Hypothalamus (tissue), 51 donors: ENCODE data around the gene IL7R.
"Not testable (repeated sequence)": the region's sequence is repeated elsewhere in the genome, so short reads cannot be mapped to it uniquely, and the experiment has no call there.

ENCODE experiments used
- DNase-seq, 51 donors: peaks; one replicate each; lab custom pipeline; 2025; lab: John Stamatoyannopoulos, UW

The IL7R gene

GRCh38 chr5:35869685-35870277, 13.1 kb downstream of the IL7R start:
- DNase-seq = no peak

DNA sequence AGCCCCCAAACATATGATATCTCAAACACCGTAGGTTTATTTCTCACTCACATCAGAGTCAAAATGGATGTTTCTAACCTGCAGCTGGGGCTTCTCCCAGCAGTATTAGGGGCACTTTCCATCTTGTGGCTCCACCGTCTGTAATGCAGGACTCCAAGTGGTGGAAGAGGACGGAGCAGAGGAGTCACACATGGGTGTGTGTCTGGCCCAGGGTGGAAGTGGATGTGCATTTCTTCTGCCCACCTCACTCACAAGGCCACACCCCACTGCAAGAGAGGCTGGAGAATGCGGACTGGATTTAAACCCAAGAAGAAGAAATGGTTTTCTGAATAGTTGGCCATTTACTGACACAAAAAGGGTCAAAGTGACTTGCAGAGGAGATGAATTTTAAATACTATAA, 13.9 kb downstream of the IL7R start:
- DNase-seq = no peak

GRCh38 chr5:35876454-35876853, 19.8 kb downstream of the IL7R start:
- DNase-seq = no peak

GRCh38 chr5:35876922-35877321, 20.2 kb downstream of the IL7R start:
- DNase-seq = no peak

DNA sequence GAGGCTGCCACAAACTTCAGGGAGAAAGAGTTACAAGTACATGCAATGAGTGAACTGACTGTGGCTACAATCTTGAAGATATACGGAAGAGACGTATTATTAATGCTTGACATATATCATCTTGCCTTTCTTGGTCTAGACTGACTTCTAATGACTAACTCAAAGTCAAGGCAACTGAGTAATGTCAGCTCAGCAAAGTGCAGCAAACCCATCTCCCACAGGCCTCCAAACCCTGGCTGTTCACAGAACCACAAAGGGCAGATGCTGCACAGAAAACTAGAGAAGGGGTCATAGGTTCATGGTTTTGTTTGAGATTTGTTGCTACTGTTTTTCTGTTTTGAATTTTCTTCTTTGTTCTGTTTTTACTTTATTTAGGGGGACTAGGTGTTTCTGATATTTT, 21.0 kb downstream of the IL7R start:
- DNase-seq = no peak

GRCh38 chr5:35878079-35878478, 21.4 kb downstream of the IL7R start:
- no peak for DNase-seq

DNA sequence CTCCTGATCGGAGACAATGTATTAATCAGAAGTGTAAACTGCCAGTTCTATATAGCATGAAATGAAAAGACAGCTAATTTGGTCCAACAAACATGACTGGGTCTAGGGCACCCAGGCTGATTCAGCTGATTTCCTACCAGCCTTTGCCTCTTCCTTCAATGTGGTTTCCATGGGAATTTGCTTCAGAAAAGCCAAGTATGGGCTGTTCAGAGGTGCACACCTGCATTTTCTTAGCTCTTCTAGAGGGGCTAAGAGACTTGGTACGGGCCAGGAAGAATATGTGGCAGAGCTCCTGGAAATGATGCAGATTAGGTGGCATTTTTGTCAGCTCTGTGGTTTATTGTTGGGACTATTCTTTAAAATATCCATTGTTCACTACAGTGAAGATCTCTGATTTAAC, 22.4 kb downstream of the IL7R start:
- no peak for DNase-seq

DNA sequence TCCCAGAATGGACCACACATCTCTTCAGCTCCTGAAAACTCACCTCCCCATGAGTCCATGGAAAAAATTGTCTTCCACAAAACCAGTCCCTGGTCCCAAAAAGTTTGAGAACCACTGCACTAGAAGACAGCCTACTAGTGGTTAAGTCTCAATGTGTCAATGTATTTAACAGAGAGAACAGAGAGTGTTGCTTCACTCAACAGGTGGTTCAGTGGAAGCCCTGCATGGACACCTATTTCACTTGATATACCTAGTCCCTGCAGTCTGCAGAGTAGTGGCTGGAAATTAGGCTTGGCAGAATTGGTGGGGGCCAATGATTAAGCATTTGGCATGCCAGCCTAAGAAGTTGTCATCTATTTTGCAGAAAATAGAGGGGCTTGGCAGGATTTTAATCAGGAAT, 23.0 kb downstream of the IL7R start:
- DNase-seq = no peak

- no peak for DNase-seq
These were observed 23.5 kb downstream of the IL7R start for GRCh38 chr5:35880156-35880555.

DNA sequence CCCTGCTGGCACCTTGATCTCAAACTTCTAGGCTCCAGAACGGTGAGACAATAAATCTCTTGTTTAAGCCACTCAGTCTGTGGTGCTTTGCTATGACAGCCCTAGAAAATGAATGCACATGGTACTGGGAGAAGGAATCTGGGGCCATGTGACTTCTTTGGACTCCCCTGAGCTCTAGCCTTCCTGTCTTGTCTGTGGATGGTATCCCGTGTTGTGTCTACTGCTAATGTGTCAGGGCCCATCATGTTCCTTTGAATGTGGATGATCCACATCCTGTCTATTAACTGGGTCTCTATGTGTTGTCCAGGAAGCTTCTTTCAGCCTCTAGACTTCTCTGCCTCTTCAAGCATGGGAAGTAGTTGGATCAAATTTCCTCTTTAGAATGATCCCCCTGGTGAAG, 25.1 kb downstream of the IL7R start:
- no peak for DNase-seq

DNA sequence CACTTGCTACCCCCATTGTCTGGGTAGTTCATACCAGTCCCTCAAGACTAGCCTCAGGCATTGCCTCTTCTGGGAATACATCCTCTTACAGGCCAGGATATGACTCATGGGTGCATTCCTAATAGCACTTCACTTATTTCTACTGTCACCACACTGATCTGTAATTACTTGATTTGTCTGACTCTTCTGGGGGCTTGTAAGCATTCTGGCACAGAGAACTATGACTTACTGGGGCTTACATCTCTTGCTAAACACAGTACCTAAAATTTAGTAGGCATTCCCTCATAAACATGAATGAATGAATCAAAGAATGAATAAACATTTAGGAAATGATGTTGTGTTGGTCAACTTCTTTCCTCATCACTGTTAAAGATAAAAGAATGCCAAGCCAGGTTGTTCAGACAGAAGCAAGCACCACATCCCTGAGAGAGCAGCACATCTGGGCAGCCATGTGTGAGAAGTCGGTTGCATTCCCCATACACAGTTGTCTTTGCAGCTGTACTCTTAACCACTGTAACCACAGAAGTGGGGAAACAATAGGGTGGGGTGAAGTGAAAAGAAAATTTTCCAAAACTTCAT, 27.6 kb downstream of the IL7R start:
- DNase-seq = no peak

- no peak for DNase-seq
These were observed 28.1 kb downstream of the IL7R start for GRCh38 chr5:35884773-35885172.

DNA sequence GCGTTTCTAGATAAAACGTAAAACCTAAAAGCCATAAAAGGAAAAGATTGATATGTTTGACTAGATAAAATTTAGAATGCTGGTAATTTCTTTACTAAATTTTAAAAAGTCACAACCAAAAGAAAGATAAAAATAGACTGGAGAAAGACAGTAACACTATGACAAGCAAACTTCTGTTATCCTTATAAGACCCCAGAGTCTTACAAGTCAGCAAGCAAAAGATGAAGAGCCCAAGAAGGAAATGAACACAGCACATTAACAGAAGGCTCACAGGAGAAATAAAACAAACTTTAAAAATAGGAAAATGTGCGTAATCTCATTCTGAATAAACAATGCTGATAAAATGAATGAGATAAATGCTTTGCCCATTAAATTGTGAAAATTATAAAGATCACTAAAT, 29.7 kb downstream of the IL7R start:
- DNase-seq = no peak

DNA sequence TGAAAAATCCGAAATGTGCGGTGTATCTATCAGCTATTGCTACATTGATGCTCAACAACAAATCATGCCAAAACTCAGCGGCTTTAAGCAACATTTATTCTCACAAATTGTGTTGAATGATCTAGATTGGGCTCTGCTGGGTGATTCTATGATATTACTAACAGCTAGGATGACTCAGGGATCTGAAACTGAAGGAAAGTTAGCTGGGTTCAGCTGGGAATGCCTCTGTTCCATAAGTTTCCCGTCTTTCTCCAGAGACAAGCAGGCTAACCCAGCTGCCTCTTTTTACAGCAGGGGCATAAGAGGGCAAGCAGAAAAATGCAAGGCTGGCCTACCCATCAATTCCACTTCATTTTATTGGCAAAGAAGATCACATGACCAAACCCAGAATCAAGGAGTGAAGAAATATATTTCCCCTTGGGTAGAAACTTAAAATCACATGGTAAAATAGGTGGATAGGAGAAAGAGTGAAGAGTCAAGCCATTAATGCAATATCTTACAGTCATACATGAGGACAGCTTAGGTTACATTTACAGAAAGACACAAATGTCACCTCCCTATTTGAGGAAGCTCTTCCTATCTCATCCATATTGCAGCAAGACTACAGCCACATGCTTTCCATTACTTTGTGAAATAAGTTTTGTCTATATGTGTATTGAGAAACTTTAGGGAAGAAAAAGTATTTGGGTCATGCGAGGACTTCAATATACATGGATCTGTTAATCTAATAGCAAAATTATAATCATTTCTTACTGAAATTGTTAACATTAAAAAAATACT, 30.8 kb downstream of the IL7R start:
- DNase-seq = no peak

DNA sequence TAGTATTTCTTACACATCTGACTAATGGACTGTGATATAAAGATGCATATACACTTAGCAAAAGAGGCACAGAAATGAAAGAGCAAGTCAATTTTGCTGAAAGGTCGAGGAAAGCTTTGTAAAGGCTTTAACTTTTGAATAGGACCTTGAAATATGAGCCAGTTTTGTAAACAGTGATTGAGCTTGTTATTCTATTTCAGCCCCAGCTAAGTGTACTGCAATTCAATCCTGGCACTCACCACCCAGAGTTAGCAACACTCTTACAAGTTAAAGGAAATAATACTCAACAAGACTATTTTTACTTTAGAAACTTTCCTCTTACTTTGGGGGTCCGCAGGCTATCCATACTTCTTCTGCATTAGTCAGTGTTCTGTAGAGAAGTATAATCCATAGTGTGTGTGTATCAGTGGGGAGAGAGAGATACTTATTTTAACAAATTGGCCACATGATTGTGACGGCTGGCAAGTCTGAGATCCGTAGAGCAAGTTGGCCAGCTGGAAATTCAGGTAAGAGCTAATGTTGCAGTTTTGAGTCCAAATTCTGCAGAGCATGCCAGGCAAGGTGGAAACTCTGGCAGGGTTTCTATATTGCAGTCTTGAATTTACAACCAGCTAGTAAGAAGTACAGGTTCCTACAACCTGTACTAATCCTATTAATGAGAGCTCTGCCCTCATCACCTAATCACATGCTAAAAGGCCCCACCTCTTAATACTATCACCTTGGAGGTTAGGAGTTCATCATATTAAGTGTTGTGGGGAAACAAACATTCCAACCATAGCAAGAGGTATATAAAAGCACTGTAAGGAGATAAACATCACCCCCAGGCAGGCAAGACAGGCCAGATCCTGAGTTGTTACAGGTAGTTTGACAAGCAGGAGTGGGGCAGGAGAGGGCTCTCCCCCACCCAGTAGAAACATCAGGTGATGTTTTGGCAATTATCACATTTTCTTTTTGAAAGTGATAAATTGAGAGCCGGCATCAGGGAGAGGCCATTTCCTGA, 33.6 kb downstream of the IL7R start:
- DNase-seq = no peak

DNA sequence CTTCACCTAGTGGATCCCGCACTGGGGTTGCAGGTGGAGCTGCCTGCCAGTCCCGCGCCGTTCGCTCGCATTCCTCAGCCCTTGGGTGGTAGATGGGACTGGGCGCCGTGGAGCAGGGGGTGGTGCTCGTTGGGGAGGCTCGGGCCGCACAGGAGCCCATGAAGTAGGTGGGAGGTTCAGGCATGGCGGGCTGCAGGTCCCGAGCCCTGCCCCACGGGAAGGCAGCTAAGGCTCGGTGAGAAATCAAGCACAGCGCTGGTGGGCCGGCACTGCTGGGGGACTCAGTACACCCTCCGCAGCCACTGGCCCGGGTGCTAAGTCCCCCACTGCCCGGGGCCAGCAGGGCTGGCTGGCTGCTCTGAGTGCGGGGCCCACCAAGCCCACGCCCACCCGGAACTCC, 36.1 kb downstream of the IL7R start:
- not testable (repeated sequence) for DNase-seq

GRCh38 chr5:35894131-35894530, 37.4 kb downstream of the IL7R start:
- DNase-seq = no peak

DNA sequence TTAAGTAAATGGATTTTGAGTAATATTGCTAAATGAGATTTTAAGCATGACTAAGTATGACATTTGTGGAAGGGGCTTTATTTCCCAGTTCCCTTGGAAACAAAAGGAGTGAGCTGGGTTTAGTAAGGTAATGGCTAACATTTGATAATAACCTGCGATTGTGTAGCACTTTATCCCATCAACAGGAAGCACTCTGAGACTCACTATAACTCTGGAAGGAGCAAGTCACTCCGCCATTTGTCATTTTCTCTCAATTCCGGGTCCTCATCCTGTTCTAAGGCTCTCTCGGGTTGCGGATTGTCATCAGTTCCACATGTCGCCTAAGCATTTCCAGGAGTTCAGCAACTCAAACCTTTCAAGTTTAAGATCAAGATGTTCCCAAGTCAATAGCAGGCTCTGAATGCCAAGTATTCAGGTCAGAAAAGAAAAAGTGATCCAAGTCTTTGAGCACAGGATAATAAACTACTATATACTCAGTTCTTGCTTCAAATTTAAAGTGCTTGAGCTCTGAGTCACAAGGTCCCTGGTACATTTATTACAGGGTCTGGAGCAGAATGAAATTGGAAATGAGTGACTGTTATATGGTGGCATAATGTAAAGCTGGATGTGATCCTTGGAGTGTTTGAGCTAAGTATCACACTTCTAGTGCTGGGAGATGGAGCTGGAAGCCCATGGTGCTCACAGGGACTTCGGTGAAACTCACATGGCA, 42.4 kb downstream of the IL7R start:
- DNase-seq = no peak

GRCh38 chr5:35899800-35900199, 43.1 kb downstream of the IL7R start:
- DNase-seq = no peak

DNA sequence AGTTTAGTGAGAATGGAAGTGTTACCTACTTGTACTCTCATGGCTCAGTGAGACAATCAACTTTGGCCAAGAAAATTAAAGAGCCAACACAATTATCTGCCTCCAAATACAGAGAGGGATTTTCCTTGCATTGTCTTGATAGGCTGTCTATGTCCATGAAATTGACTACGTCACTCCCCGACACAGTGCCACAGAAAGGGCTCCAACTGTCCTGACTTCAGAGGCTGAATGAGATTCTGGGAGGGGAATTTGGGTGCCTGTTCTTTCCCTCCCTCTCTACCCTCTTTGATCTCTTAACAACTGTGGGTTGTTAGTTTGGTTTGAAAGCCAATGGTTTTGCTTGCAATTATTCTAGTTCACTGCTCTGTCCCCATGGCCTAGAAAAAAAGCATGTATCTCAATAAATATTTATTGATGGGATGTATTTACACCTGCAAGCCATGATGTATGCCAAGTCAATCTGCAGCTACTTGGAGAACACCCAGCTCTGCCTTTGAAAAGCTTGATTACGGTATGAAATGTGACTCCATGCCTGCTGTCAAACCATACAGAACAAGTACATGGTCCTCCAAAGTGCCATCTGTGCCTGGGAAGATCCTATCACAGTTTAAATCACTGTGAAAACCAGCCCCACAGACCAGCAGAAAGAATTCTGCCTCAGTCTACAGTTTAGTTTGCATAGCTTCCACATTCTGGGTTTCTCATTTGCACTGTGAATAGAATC, 44.4 kb downstream of the IL7R start:
- no peak for DNase-seq
